GM06990 (cell line): ENCODE measurements around the gene DNAJB5.

Source experiments
- DNase-seq: peaks from one replicate; pipeline ENCODE4 v3.0.0-alpha.2; 2011; ENCODE audit not compliant: insufficient read length; ENCODE audit errors: extremely low read depth
- H3K27me3 ChIP-seq: replicated peaks from 2 replicates; pipeline ENCODE4 v1.6.0; 2011; ENCODE audit warnings: low read length; ENCODE audit not compliant: control insufficient read depth, insufficient read depth
- H3K36me3 ChIP-seq: 2 replicates; pipeline ENCODE4 v1.5.1; 2011; ENCODE audit warnings: low read length; ENCODE audit not compliant: control insufficient read depth, insufficient read depth
- H3K4me3 ChIP-seq: replicated peaks from 2 replicates; pipeline ENCODE4 v1.5.1; 2011; ENCODE audit warnings: low read depth, mild to moderate bottlenecking, control low read depth, low read length
- TF ChIP-seq, protein P1 (sequence below): IDR thresholded peaks from 2 replicates; pipeline ENCODE4 v1.5.1; 2011; ENCODE audit warnings: low read length, control low read depth, mild to moderate bottlenecking, inconsistent platforms; ENCODE audit not compliant: insufficient read depth, poor library complexity, severe bottlenecking

The DNAJB5 gene

GRCh38 chr9:34963552-34963951 lies 26.0 kb upstream of the DNAJB5 start:
- H3K4me3 ChIP-seq = no peak overlapping the region
- TF ChIP-seq, protein P1, sequence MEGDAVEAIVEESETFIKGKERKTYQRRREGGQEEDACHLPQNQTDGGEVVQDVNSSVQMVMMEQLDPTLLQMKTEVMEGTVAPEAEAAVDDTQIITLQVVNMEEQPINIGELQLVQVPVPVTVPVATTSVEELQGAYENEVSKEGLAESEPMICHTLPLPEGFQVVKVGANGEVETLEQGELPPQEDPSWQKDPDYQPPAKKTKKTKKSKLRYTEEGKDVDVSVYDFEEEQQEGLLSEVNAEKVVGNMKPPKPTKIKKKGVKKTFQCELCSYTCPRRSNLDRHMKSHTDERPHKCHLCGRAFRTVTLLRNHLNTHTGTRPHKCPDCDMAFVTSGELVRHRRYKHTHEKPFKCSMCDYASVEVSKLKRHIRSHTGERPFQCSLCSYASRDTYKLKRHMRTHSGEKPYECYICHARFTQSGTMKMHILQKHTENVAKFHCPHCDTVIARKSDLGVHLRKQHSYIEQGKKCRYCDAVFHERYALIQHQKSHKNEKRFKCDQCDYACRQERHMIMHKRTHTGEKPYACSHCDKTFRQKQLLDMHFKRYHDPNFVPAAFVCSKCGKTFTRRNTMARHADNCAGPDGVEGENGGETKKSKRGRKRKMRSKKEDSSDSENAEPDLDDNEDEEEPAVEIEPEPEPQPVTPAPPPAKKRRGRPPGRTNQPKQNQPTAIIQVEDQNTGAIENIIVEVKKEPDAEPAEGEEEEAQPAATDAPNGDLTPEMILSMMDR = no peak
- H3K36me3 ChIP-seq = no peaks in the 10 kb centered on the region
- no peak for DNase-seq
- H3K27me3 ChIP-seq = peaks cover 1% of the 10 kb centered on the region

GRCh38 chr9:34964458-34964857 lies 25.1 kb upstream of the DNAJB5 start:
- no peak for DNase-seq
- TF ChIP-seq, protein P1 = no peak
- no peaks in the 10 kb centered on the region for H3K36me3 ChIP-seq
- peaks cover 1% of the 10 kb centered on the region for H3K27me3 ChIP-seq
- no peak overlapping the region for H3K4me3 ChIP-seq

DNA sequence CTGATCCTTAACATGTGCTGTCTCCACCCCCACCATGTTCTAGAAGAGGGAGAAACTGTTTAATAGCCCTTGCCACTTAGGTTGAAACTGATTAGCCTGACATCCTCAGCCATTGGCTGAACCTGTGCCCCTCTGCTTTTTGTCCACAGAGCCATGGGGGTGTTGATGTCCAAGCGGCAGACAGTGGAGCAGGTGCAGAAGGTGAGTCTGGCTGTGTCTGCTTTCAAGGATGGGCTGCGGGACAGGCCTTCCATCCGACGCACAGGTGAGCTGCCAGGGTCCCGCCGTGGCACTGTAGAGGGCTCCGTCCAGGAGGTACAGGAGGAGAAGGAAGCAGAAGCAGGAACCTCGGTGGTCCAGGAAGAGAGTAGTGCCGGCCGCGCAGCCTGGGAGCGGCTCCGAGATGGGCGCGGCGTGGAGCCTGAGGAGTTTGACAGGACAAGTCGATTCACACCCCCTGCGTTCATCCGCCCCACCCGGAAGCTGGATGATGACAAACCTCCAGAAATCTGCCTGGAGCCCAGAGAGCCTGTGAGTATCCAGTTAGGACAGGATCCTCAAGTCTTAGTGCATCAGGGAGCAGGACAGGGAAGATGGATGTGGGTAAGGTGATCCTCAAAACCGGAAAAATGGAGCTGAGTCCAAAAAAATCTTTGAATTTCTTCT lies 18.3 kb upstream of the DNAJB5 start:
- no peak overlapping the region for H3K4me3 ChIP-seq
- no peak for DNase-seq
- TF ChIP-seq, protein P1 = no peak
- H3K27me3 ChIP-seq = no peaks in the 10 kb centered on the region; the same call in 1 of the 2 replicates
- H3K36me3 ChIP-seq = no peaks in the 10 kb centered on the region

- no peak for DNase-seq
- H3K27me3 ChIP-seq = no peaks in the 10 kb centered on the region; the same call in 1 of the 2 replicates
- no peak overlapping the region for H3K4me3 ChIP-seq
- TF ChIP-seq, protein P1 = no peak
- no peaks in the 10 kb centered on the region for H3K36me3 ChIP-seq
These were observed 14.9 kb upstream of the DNAJB5 start for GRCh38 chr9:34974664-34975063.

- no peak overlapping the region for H3K4me3 ChIP-seq
- no peaks in the 10 kb centered on the region; the same call in 1 of the 2 replicates for H3K27me3 ChIP-seq
- no peak for DNase-seq
- TF ChIP-seq, protein P1 = no peak
- no peaks in the 10 kb centered on the region for H3K36me3 ChIP-seq
These were observed 13.1 kb upstream of the DNAJB5 start for GRCh38 chr9:34976441-34976840.
